Central memory CD4-positive, alpha-beta T cell (primary cell): ENCODE measurements around the gene TP53AIP1.

Experiments
- DNase-seq: peaks from one replicate; pipeline ENCODE4 v3.0.0; 2022

The TP53AIP1 gene

DNA sequence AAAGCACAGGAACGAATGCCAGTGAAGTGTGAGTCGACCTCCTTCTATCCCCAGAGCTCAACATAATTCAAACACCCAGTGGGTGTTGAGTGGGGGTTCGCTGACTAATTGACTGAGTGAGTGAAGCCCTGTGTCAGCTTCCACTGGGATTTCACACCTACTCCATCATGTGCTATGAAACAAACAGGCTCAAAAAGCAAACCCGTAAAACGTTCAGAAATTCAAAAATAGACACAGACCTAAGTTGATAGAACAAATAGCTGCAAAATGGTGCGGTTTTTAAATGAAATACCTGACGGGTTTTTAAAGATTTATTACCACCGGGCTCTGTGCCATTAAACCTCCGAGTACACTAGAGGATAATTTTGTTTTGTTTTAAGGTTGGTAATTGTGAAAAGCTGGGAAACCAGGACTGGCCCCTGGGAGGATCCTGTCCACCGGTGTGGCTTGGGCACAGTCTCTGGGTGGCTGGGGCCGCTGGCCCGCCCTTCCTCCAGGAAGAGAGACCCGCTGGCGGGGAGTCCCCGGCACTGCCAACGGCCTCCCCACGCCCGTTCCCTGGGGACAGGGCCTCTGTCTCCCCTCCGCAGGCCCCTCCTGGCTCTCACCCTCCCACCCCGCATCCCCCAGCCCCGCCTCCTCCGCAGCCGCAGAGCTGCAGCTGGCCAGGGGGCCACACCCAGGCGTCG lies 37.9 kb downstream of the TP53AIP1 start:
- no peak for DNase-seq

DNA sequence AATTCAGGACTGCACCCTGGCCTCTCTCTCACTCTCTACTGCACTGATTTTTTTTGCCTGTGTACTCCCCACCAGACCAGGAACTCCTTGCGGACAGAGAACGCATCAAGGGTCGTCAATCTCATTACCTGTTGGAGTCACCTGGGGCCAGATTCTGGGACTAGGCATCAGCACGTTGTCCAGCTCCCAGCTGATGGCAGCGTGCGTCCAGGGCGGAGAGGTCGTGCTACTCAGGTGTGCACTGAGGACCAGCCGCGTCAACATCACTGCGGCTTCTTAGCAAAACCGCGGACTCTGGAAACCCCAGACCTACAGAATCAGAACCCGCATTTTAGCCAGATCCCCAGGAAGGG lies 38.4 kb downstream of the TP53AIP1 start:
- no peak for DNase-seq

DNA sequence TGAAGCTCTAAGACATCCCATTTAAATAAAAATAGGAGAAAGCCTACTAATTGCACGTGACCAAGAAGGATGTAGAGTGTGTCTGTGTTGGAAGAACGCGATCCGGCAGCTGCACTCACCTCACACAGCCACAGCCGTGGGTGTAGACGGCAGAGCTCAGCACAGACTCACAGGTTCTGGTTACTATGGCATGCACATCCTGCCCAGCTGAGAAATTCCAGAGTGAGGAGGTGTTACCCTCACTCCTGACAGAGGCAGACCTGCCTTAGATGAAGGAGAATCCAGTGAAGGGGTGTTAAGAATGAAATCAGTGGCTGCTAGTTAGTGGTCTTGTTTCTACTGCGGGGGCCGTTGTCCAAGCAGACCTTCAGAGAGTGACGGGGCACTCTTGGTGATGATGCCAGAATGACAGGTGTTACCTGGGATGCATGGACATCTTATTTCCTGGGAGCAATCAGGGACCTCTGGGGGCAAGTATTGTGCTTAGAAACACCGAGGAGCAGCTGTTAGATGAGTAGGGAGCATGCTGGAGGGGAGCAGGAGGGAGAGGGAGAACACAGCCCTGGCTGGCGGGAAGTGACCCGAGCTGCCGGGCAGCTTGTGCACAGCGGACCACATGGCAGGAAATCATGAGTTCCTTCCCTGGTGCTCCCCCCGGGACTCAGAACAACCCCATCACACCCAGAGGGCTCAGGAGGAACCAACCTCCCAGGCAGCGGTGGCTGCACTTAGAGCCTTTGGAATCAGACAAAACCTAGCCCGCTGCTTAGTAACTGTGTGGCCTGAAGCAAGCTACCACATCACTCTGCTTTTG lies 39.2 kb downstream of the TP53AIP1 start:
- DNase-seq, result no peak

DNA sequence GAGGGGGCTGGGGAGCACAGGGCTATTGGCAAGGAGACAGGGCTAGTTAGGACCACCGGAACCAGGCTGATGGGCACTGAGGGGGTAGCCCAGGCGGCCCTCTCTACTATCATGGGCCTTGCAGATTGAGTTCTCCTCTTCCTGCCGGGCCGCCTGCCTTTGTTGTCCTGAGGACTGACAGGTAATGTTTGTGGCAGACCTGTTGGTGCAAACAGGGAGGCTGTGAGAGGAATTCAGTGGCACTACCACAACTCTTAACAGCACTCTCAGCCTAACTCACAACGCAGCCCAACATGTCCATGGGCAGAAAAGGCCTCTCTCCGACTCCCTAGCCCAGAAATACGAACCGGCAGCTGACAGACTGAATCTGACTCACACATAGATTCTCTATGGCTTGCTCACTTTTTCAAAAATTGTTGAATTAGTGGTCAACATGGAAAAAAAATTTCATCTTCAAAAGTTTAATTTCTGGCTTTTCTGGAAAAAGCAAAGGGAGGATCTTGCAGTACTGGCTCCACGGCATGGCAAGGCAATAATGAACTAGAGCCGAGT lies 40.1 kb downstream of the TP53AIP1 start:
- no peak for DNase-seq

DNA sequence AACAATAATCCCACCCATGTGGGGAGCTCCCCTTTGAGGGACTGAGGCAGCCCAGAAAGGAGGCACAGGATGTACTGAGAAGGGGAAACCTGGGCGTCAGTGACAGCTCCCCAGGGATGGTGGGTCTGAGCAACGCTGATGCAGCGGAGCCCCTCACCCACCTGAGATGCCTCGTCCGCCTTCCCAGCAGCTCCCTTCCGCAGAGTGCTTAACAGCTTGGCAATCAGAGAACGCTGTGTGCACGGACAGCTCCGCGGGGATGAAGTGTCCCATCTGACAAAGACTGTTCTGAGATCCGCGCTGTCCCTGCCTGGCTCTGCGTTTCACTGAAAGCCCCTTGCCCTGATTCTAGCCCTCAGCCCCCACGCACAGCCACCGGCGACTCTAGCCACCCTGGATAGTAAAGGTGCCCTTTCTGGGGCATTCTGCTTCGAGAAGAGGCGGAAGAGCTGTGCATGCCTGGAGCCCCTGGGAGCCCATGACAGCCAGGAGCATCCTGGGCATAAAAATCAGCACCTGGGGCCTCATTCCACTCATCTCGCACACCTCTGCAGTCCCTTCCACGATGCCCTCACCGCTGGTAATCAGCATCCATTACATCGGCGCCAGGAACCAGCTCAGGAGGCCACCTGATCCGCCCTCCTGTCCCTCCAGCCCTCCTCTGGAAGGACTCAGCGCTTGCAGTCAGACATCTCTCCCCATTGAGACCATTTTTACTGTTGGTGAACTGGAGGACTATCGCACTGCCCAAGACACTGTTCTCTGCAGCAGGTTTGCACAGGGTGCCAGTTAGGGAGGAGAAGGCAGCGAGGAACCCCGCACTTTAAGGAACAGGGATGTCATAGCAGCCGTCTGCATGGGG lies 40.8 kb downstream of the TP53AIP1 start:
- DNase-seq, result no peak

DNA sequence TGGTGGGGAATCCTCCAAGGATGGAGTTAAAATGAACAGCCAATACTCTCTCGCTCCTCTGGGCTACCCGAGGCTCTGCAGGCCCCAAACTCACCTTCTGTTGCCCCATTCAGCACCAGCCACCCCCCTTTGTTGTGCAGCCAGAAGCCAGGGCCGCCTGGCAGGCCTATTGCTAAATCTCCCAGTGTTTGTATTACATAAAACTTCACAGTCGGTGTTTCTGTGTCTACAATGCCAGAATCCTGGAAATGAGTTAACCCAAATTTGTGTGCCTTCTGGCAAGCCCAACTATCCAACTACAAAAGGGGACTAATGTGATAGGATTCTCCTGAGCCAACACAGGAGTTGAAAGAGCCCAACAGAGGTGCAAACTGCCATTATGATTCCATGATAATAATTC lies 42.2 kb downstream of the TP53AIP1 start:
- no peak for DNase-seq

DNA sequence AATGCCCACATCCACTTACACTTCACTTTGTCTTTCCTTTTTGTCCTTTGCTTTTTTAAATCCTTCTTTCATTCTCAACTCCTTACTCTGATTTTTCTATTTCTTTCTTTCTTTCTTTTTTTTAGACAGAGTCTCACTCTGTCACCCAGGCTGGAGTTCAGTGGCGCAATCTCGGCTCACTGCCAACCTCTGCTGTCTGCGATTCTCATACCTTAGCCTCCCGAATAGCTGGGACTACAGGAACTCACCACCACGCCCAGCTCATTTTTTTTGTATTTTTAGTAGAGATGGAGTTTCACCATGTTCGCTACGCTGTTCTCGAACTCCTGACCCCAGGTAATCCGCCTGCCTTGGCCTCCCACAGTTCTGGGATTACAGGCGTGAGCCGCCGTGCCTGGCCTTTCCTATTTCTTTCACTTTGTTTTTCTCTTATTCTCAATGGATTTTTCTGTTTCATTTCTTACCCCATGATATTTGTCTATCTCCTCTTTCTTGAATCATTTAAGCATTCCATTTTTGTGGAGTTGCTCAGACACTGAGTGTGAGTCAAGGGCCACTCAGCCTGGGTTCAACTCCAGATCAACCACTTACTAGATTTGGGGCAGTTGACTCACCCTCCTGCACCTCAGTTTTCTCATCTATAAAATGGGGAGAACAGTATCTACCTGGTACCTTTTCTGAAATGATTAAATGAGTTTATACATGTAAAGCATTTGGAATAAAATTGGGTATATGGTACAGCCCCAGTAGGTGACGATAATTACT lies 43.9 kb downstream of the TP53AIP1 start:
- DNase-seq, result no peak

DNA sequence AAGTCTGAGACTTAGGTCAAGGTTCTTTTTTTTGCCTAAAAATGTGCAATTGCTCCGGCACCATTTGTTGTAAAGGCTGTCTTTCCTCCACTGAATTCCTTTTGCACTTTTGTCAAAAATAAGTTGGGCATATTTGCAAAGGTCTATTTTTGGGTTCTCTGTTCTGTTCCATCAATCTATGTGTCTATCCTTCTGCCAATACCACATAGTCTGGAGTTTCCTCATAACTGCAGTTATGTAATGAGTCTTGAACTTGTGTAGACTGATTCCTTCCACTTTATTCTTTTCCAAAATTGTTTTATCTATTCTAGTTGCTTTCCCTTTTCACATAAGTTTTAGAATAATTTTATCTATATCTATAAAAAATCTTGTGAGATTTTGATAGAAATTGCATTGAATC lies 44.8 kb downstream of the TP53AIP1 start:
- no peak for DNase-seq

DNA sequence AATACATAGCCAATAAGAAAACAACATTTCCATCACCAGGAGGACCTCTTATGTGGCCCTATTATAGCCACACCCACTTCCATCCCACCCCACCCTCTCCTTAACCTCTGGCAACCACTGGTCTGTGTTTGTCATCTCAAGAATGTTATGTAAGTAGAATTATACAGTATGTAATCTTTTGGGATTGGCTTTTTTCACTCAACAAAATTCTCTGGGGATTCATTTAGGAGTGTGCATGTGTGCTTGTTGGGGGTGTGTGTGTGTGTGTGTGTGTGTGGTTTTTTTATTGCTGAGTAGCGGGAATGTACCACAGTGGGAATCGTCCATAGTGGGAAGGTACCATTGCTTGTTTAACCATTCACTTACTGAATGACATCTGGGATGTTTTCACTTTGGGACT lies 46.3 kb downstream of the TP53AIP1 start:
- no peak for DNase-seq

DNA sequence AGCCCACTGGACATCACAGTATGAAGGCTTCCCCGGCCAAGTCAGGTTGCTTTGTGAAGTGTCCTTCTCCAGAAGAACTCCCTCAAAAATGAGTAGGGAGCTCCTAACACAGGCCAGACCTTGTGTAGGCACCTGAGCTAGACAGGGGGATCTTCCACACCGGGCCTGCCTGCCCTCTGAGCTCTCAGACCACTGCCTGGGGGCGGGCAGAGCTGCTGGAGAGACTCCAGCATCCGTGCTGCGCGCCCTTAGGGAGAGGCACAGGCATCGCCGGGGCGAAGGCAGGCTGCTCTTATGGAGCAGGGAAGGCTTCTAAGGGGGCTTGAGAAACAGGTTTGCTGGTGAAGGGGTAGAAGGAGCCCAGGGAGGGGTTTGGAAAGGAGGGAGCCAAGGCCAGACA lies 47.1 kb downstream of the TP53AIP1 start:
- no peak for DNase-seq

DNA sequence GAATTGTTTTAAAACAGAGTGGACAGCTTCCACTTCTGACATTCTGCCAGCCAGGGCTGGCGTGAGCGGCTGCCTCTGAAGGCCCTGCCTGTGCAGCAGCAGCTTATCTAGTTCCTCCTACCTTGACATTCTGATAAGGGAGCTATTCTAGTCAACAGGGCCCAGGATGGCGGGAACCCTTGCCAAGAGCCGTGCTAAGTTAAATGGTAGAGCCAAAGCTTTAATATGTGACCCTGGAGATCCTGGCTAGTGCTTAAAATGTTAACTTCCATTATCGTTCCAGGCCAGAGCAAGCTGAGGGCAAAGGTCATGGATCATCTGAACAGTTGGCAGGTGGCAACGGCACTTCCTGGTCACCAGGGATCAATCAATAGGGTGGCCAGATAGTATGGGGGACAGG lies 48.0 kb downstream of the TP53AIP1 start:
- DNase-seq, result no peak

DNA sequence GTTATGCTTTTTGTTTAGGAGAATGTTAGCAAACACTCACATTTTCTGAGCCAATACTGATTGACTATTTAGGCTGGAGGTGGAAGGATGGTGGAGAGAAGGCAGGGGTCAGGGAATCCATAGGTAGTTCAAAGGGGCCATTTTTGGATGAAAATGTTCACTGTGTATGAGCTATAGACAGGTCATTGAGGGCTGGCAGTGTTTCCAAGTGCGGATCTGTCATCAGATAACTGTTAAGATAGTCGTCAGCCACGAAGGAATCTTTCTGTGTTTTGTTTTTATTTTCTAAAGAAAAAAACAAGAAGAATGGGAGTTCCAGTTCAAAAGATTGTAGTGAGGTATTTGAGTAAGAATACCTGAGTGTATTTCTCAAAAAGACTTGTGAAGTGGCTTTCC lies 48.4 kb downstream of the TP53AIP1 start:
- DNase-seq, result no peak

DNA sequence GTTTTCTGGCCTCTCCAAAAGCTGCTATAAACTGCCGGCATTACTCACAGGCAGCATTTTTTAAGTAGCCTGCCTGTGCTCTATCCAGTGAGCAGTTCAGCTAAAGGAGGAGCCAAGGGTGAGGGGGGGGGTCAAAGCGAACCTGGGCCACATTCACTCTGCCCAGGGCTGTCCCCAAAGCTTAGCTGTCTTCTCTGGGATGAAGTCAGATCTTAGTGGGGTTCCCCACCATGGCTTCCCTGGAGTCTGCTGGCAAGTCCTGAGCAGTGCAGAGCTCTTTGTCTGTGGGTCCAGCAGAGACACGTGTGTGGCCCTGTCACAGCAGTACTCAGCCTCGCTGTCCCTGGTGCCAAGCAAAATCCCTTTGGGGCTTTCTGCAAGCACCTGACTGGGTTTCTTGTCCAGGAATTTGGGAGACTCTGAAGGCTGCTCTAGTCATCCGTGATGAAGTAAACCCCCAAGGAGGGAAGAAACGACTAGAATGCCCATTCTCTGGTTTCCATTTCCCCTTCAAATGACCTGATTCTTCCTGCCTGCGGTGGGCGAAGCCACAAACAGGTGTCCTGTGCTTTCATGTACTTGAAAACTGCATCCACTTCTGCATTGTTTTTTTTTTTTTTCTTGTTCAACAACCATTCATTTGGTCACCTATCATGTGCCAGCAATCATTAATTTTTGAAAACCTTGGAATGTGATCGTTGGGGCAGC lies 48.9 kb downstream of the TP53AIP1 start:
- DNase-seq, result no peak

DNA sequence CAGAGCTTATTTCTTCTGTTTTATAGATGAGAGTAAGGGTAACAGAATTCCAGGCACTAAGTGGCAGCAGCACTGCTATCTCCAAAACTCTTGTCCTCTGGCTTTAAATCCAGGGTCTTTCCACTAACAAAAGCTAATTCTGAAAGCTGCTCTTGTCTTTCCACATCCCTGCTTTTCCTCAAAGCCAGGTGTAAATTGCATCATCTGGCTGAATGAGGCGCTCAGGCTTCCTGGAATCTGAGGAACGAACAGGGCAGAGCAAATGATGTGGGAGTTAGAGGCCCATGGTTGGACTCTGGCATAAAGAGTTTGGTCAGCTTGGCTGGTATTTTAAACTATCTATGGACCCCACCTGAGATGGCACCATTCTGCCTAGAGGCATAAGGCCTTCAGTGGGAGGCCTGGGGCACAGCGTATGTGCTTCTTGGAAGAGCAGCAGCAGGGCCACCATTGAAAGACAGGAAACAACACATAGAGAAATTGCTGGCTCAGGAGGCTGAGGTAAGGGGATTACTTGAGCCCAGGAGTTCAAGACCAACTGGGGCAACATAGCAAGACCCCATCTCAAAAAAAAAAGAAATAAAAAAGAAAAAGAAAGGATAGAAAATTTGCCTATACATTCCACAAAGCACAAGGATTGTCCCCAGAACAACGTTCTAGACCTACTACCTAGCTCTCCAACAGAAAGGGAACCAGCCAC lies 49.7 kb downstream of the TP53AIP1 start:
- DNase-seq, result no peak

DNA sequence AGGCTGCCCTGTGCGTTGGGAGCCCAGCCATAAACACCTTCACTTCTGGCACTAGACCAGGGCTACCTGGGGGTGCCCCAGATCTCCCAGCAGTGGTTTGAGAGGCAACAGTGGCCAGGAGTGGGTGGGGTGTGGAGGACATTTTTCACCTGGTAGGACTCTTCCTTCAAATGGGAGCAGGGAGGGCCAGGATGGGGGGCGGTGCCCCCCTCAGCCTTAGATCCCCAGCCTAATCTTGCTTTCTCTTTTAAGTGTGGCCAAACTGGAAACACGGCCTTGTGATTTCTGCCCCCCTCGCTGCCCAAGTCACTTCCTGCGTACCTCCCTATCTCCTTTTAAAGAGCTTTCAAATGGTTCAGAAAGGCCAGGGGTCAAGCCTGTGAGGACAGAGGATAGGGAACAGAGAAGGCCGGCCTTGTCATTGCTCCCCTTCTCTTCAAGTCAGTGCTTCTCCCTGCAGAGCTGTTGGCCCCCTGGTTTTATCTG lies 50.7 kb downstream of the TP53AIP1 start:
- no peak for DNase-seq

DNA sequence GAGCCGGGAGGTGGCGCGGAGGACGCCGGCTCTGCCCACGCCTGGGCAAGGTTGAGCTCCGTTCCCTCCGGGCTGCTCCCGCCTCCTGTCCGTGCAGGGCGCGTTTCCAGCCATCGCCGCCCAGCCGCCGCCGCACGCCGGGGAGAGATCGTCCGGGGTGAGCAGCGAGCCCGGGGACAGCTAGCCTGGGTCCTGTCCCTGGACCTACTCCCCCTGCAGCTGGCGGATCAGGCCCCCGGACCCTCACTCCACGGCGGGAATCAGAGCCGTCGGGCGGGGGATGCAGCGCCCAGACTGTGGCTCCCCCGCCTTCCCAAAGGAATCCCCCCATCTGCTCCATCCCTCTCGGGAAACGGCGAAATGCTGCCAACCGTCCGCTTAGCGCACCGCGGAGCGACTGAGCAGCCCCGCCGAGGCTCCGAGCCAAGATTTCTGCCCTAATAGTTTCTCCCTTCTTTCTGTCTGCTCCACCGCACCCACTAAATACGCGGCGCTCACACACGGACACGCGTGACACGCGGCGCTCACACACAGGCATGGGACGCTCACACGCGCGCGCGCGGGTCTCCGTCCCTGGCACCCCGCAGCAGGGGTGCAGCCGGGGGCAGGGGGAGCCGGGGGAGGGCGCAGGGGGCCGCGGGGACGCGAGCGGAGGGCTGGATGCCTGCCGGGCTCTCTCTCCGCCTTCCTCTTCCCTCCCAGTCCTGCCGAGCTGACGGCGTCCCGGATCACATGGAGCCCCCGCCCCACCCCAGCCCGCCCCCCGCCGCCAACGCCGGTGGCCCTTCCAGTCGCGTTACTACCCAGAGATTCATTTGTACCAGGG lies 51.9 kb downstream of the TP53AIP1 start, which contains the start of gene KCNJ5:
KCNJ5 (plus strand) TSS at position 814 of the 826 bp plus-strand sequence. CDS start 19,918 bp downstream, outside the sequence.
- DNase-seq, result no peak

DNA sequence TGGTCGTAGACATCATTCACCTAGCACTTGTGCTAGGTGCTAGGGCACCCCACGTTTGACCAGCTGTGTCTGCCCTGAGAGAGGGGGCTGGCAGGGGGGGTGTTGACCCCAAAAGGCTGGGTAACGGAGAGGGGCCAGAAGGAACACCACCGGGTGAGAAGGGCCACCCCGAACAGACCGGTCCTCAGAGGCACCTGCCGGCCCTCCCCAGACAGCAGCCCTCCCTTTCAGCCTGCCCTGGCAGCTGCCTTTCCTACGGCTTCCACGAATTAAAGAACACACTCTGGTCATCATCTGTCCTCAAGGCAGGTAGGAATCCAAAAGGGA lies 52.5 kb downstream of the TP53AIP1 start:
- DNase-seq, result no peak

DNA sequence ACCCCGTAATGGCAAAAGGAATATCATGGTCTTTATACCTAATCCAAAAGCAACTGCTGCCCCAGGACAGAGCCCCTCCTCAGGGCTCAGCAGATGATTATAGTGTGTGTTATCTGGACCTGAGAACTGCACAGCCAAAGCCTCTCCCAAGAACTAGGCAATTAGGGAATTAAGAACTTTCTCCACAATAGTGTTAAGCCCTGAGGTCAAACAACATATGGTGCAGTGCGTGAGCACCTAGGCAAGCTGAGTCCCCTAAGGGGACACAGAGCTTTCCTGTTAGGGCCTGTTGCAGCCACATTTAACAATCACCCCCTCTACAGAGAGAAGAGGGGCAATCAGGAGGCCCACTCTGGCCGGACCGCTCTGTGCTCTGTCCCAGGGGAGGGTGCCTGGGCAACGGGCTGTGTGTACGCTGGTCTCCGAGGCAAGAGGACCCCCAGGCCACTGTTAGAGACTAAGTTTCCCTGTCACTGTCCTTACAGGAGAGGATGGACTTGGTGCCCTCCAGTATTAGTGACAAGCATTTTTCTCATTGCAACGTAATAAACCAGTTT lies 52.9 kb downstream of the TP53AIP1 start:
- DNase-seq, result no peak
